Fibroblast of the aortic adventitia (primary cell): Measurements from ENCODE around the gene GAPT. TPM values are rescaled to one million over a fixed set of nuclear protein-coding genes. Genes with fewer than 3 reads are reported as not detected.

Source experiments
- DNase-seq: peaks from one replicate; pipeline ENCODE4 v3.0.0-alpha.2; 2010; ENCODE audit warnings: low read depth
- H3K4me3 ChIP-seq: 2 replicates; pipeline ENCODE4 v1.5.1; 2011; ENCODE audit warnings: low read depth, mild to moderate bottlenecking, control low read depth, low read length, moderate library complexity
- CTCF ChIP-seq: IDR thresholded peaks from 2 replicates; pipeline ENCODE4 v1.5.1; 2011; ENCODE audit warnings: mild to moderate bottlenecking, low read length, control low read depth, inconsistent platforms; ENCODE audit not compliant: insufficient read depth
- total RNA-seq: library from RNA; depleted of rRNA; stranded (reverse); fragments of >200 nt; gene quantifications from 2 replicates; pipeline ENCODE4 v1.2.3, GENCODE V29; 2012; ENCODE audit warnings: low replicate concordance

The GAPT gene
- total RNA-seq, 1 donor, result not detected

- peak; percentile 54 for TF ChIP-seq CTCF
- peak; percentile 97 for DNase-seq
- H3K4me3 ChIP-seq, result peak within 1 kb of the TSS; percentile 83
Observed at GRCh38 chr5:58460002-58460731, 31.1 kb upstream of the GAPT start, which contains the start of gene PLK2. TSS of gene PLK2 (minus strand) at chr5:58460086. CDS start at chr5:58459959, 127 bp downstream.

- peak; percentile 90 for DNase-seq
- peak; percentile 79 for TF ChIP-seq CTCF
- H3K4me3 ChIP-seq, result peak overlapping the region; percentile 72
Observed at GRCh38 chr5:58460732-58461286, 30.4 kb upstream of the GAPT start.

- DNase-seq, result peak; percentile 25
- no peak overlapping the region for H3K4me3 ChIP-seq
- TF ChIP-seq CTCF, result no peak
Observed at GRCh38 chr5:58462154-58462553, 29.1 kb upstream of the GAPT start.

- H3K4me3 ChIP-seq, result no peak overlapping the region
- DNase-seq, result peak; percentile 85
- peak; percentile 45 for TF ChIP-seq CTCF
Observed at GRCh38 chr5:58462623-58463230, 28.5 kb upstream of the GAPT start.

- no peak for TF ChIP-seq CTCF
- no peak for DNase-seq
- no peak overlapping the region for H3K4me3 ChIP-seq
Observed at GRCh38 chr5:58466939-58467338, 24.3 kb upstream of the GAPT start.

GRCh38 chr5:58469896-58470295, 21.3 kb upstream of the GAPT start:
- DNase-seq, result no peak
- H3K4me3 ChIP-seq, result no peak overlapping the region
- no peak for TF ChIP-seq CTCF
